Measurements from ENCODE around the gene CAGE1. TPM values are rescaled to one million over a fixed set of nuclear protein-coding genes. Genes with fewer than 3 reads are reported as not detected.
"Not testable (repeated sequence)": the region's sequence is repeated elsewhere in the genome, so short reads cannot be mapped to it uniquely, and the experiment has no call there.

CAGE1 gene
- total and polyA plus RNA-seq, 4 donors = 0.10 to 0.17 TPM; not detected in 2

DNA sequence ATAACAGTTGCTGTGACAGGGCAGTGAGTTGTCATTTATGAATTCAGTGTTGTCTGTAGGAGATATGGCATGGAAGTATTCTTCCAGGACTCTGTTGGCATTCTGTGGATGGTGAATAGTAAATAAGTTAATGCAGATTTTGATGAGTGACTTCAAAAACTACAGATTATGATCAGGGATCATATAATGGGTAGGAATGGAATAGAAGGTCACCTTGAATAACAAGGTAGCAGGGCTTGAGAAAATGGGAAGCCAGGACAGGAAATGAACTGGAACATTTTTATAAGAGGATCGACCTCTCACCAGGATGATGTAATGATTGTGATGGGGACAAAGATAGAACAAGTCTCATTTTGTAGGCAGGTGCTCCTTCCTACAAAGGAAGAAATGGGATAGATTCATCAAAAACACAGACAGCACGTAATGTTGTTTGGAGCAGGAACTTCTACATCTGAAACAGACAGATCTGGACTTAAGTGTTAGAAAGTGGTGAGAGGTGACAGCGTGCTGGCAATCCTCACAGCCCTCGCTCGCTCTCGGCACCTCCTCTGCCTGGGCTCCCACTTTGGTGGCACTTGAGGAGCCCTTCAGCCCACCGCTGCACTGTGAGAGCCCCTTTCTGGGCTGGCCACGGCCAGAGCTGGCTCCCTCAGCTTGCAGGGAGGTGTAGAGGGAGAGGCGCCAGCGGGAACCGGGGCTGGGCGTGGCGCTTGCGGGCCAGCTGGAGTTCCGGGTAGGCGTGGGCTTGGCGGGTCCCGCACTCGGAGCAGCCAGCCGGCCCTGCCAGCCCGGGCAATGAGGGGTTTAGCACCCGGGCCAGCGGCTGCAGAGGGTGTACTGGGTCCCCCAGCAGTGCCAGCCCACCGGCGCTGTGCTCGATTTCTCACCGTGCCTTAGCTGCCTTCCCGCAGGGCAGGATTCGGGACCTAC is 45.7 kb downstream of the CAGE1 start:
- H3K27me3 ChIP-seq (ENCODE audit: control insufficient read depth, insufficient read depth, low read length) = no peaks in the 10 kb centered on the region
- H3K4me3 ChIP-seq (ENCODE audit: low read depth, low read length) = no peak overlapping the region
- H3K27ac ChIP-seq (ENCODE audit: low read depth, low read length) = no peak overlapping the region
- WGBS (ENCODE audit: insufficient coverage) = 91% methylated on average over 29 of the region's 29 CpGs
- no peak for DNase-seq (ENCODE audit: low read depth in 4 of 6, low spot score in 6 of 6)
- no peaks in the 10 kb centered on the region for H3K4me1 ChIP-seq (ENCODE audit: control insufficient read depth, insufficient read depth, low read length)
- H3K36me3 ChIP-seq (ENCODE audit: control insufficient read depth, insufficient read depth, low read length) = no peaks in the 10 kb centered on the region
- no peaks in the 10 kb centered on the region for H3K9me3 ChIP-seq (ENCODE audit: control insufficient read depth, insufficient read depth, low read length)

DNA sequence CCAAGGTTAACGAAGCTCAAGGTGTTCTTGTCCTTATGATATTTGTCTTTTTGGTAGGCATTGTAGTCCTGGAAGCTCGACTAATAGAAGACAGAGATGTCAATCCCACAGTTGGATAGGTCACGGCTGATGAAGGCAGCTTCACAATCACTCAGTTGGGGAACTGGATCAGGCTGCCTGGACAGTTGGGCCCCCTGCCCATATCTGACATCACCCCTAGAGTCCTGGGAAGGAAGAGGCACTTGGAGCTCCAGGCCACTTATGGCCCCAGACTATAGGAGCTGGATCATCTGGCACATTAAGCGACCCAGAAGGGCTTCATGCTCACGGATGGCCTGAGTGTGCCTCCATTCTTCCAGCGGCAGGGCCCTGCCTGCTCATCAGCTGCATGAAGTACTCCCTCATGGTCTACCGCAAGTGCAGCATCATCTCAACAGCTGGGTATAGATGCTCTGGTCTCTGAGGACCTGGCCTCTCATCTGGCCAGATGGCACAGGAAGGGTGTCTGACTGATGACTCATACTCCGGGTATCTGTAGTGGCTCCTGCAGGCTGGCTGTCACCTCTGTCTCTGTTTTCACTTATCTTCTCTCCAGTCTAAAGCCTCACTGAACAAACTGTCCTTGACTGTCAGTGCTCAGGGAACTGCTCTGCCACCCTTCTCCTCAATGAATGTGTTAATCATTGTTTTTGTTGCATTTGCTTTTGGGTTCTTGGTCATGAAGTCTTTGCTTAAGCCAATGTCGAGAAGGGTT is 47.4 kb downstream of the CAGE1 start:
- no peak overlapping the region for H3K27ac ChIP-seq (ENCODE audit: low read depth, low read length)
- no peak for DNase-seq (ENCODE audit: low read depth in 4 of 6, low spot score in 6 of 6)
- no peaks in the 10 kb centered on the region for H3K36me3 ChIP-seq (ENCODE audit: control insufficient read depth, insufficient read depth, low read length)
- H3K27me3 ChIP-seq (ENCODE audit: control insufficient read depth, insufficient read depth, low read length) = no peaks in the 10 kb centered on the region
- 85% methylated on average over 8 of the region's 9 CpGs for WGBS (ENCODE audit: insufficient coverage)
- H3K4me3 ChIP-seq (ENCODE audit: low read depth, low read length) = no peak overlapping the region
- H3K4me1 ChIP-seq (ENCODE audit: control insufficient read depth, insufficient read depth, low read length) = no peaks in the 10 kb centered on the region
- H3K9me3 ChIP-seq (ENCODE audit: control insufficient read depth, insufficient read depth, low read length) = no peaks in the 10 kb centered on the region

DNA sequence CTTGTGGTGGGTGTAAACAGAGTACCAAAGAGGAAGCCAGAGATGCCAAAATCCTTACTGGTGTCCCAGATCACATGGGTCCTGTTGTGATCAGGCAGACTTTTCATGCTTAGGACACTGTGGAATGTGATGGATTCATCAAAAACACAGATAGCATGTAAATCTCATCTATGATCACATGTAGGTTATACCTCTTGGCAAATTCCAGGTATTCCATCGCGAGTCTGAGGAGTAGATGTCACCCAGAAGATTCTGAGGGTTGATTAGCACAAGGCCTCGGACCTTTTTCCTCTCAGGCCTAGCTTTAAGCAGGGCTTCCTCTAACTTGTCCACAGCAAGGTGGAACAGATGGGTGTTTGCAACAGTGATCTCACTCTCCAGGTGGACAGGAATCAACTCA is 48.3 kb downstream of the CAGE1 start:
- H3K36me3 ChIP-seq (ENCODE audit: control insufficient read depth, insufficient read depth, low read length) = no peaks in the 10 kb centered on the region
- no peaks in the 10 kb centered on the region for H3K27me3 ChIP-seq (ENCODE audit: control insufficient read depth, insufficient read depth, low read length)
- H3K9me3 ChIP-seq (ENCODE audit: control insufficient read depth, insufficient read depth, low read length) = no peaks in the 10 kb centered on the region
- H3K4me3 ChIP-seq (ENCODE audit: low read depth, low read length) = no peak overlapping the region
- H3K27ac ChIP-seq (ENCODE audit: low read depth, low read length) = no peak overlapping the region
- H3K4me1 ChIP-seq (ENCODE audit: control insufficient read depth, insufficient read depth, low read length) = no peaks in the 10 kb centered on the region
- DNase-seq (ENCODE audit: low read depth in 4 of 6, low spot score in 6 of 6) = no peak
- 100% methylated on average over 3 of the region's 3 CpGs for WGBS (ENCODE audit: insufficient coverage)

DNA sequence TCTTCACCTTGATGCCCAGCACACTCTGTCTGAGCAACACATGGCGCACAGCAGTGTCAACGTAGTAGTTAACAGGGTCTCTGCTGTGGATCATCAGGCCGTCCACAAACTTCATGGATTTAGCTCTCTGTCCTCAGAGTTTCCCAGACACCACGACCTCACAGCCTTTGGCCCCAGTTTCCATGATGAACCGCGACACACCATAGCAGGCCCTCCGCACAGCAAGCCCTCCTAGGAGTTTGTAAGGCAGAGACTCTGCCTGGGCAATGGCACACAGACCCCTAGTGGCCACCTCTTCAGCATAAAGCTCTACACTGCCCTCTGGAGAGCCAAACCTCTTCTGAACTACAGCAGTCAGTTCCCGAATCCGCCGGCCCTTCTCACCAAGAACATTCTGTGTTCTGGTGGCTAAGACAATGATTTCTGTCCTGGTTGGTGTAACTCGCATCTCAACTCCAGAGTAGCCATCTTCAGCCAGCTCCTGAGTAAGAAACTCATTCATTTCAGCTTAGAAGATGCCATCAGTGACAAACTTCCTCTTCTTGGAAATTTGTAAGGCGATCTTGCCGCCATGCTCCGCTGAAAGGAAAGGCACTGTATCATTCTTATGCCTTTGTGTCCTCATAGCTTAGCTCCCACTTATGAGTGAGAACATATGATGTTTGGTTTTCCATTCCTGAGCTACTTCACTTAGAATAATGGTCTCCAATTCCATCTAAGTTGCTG is 50.4 kb downstream of the CAGE1 start:
- DNase-seq (ENCODE audit: low read depth in 4 of 6, low spot score in 6 of 6); H3K9me3 ChIP-seq (ENCODE audit: control insufficient read depth, insufficient read depth, low read length); H3K27me3 ChIP-seq (ENCODE audit: control insufficient read depth, insufficient read depth, low read length); H3K36me3 ChIP-seq (ENCODE audit: control insufficient read depth, insufficient read depth, low read length); H3K4me3 ChIP-seq (ENCODE audit: low read depth, low read length); H3K27ac ChIP-seq (ENCODE audit: low read depth, low read length); H3K4me1 ChIP-seq (ENCODE audit: control insufficient read depth, insufficient read depth, low read length): not testable (repeated sequence)
- 71% methylated on average over 14 of the region's 14 CpGs for WGBS (ENCODE audit: insufficient coverage)

DNA sequence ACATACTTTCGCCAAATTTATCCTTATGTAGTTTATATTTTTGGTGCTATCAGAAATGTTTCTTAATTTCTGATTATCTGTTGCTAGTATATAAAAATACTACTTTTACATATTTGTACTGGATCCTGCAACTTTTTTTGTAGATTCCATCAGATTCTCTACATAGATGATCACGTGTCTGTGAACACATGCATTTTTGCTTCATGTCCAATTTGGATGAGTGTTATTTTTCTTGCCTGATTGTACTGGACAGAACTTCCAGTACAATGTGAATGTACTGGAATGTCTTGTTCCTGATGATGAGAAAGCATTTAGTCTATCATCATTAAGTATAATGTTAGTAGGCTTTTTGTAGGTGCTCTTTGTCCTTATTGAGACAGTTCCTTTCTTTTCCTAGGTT is 51.5 kb downstream of the CAGE1 start:
- H3K9me3 ChIP-seq (ENCODE audit: control insufficient read depth, insufficient read depth, low read length) = no peaks in the 10 kb centered on the region
- no peak overlapping the region for H3K27ac ChIP-seq (ENCODE audit: low read depth, low read length)
- no peak for DNase-seq (ENCODE audit: low read depth in 4 of 6, low spot score in 6 of 6)
- no peaks in the 10 kb centered on the region for H3K4me1 ChIP-seq (ENCODE audit: control insufficient read depth, insufficient read depth, low read length)
- H3K4me3 ChIP-seq (ENCODE audit: low read depth, low read length) = no peak overlapping the region
- no CpG with 5 or more reads among the region's 2 CpGs for WGBS (ENCODE audit: insufficient coverage)
- H3K27me3 ChIP-seq (ENCODE audit: control insufficient read depth, insufficient read depth, low read length) = no peaks in the 10 kb centered on the region
- no peaks in the 10 kb centered on the region for H3K36me3 ChIP-seq (ENCODE audit: control insufficient read depth, insufficient read depth, low read length)

GRCh38 chr6:7335519-7335918 is 54.0 kb downstream of the CAGE1 start:
- Histone ChIP-seq H3K9me3 (ENCODE audit: control insufficient read depth, insufficient read depth, low read length) (no peaks in the 10 kb centered on the region), H3K4me1 (ENCODE audit: control insufficient read depth, insufficient read depth, low read length) (no peaks in the 10 kb centered on the region), H3K27ac (ENCODE audit: low read depth, low read length) (no peak overlapping the region), H3K27me3 (ENCODE audit: control insufficient read depth, insufficient read depth, low read length) (no peaks in the 10 kb centered on the region), H3K36me3 (ENCODE audit: control insufficient read depth, insufficient read depth, low read length) (no peaks in the 10 kb centered on the region), H3K4me3 (ENCODE audit: low read depth, low read length) (no peak overlapping the region)
- WGBS (ENCODE audit: insufficient coverage) = no CpG with 5 or more reads among the region's 3 CpGs
- no peak for DNase-seq (ENCODE audit: low read depth in 4 of 6, low spot score in 6 of 6)

- no peaks in the 10 kb centered on the region for H3K36me3 ChIP-seq (ENCODE audit: control insufficient read depth, insufficient read depth, low read length)
- H3K4me3 ChIP-seq (ENCODE audit: low read depth, low read length) = no peak overlapping the region
- no peak for DNase-seq (ENCODE audit: low read depth in 4 of 6, low spot score in 6 of 6)
- H3K9me3 ChIP-seq (ENCODE audit: control insufficient read depth, insufficient read depth, low read length) = no peaks in the 10 kb centered on the region
- H3K27ac ChIP-seq (ENCODE audit: low read depth, low read length) = no peak overlapping the region
- no peaks in the 10 kb centered on the region for H3K27me3 ChIP-seq (ENCODE audit: control insufficient read depth, insufficient read depth, low read length)
- 85% methylated on average over 3 of the region's 3 CpGs for WGBS (ENCODE audit: insufficient coverage)
- no peaks in the 10 kb centered on the region for H3K4me1 ChIP-seq (ENCODE audit: control insufficient read depth, insufficient read depth, low read length)
These were observed 54.9 kb downstream of the CAGE1 start for GRCh38 chr6:7334685-7335084.

GRCh38 chr6:7332090-7332745 is 57.3 kb downstream of the CAGE1 start:
- Histone ChIP-seq H3K4me3 (ENCODE audit: low read depth, low read length) (no peak overlapping the region), H3K27ac (ENCODE audit: low read depth, low read length) (no peak overlapping the region), H3K4me1 (ENCODE audit: control insufficient read depth, insufficient read depth, low read length) (no peaks in the 10 kb centered on the region), H3K27me3 (ENCODE audit: control insufficient read depth, insufficient read depth, low read length) (no peaks in the 10 kb centered on the region), H3K9me3 (ENCODE audit: control insufficient read depth, insufficient read depth, low read length) (no peaks in the 10 kb centered on the region), H3K36me3 (ENCODE audit: control insufficient read depth, insufficient read depth, low read length) (no peaks in the 10 kb centered on the region)
- WGBS (ENCODE audit: insufficient coverage) = 78% methylated on average over 5 of the region's 8 CpGs
- DNase-seq (ENCODE audit: low read depth in 4 of 6, low spot score in 6 of 6) = no peak

GRCh38 chr6:7331452-7331851 is 58.1 kb downstream of the CAGE1 start:
- no peaks in the 10 kb centered on the region for H3K4me1 ChIP-seq (ENCODE audit: control insufficient read depth, insufficient read depth, low read length)
- 77% methylated on average over 5 of the region's 7 CpGs for WGBS (ENCODE audit: insufficient coverage)

More at GRCh38 chr6:7331452-7331851, 58.1 kb downstream of the CAGE1 start:
- no peaks in the 10 kb centered on the region for H3K36me3 ChIP-seq (ENCODE audit: control insufficient read depth, insufficient read depth, low read length)
- H3K27me3 ChIP-seq (ENCODE audit: control insufficient read depth, insufficient read depth, low read length) = no peaks in the 10 kb centered on the region
- H3K27ac ChIP-seq (ENCODE audit: low read depth, low read length) = no peak overlapping the region
- DNase-seq (ENCODE audit: low read depth in 4 of 6, low spot score in 6 of 6) = no peak
- no peak overlapping the region for H3K4me3 ChIP-seq (ENCODE audit: low read depth, low read length)
- no peaks in the 10 kb centered on the region for H3K9me3 ChIP-seq (ENCODE audit: control insufficient read depth, insufficient read depth, low read length)
